ENCODE results near the gene ZNF335.

DNA sequence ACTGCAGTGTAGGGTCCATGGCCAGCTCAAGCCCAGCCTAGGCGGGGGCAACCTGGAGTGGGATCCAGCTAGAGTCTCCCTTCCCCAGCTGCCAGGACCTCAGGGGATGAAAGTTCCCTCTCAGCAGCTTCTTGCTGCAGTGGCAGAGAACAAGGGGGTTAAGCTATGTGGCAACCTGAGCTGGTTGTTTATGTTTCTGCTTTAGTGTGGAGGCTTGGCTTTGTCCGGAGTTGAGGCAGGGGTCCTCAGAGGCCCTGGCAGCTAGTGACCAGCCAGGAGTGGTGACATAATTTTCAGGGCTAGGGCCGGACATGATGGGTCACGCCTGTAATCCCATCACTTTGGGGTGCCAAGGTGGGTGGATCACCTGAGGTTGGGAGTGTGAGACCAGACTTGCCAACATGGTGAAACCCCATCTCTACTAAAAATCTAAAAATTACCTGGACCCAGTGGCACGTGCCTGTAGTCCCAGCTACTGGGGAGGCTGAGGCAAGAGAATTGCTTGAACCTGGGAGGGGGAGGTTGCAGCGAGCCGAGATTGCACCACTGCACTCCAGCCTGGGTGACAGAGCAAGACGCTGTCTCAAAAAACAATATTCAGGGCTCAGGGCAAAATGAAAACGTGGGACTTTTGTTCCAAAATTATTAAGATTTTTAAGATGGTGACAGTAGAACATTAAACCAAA is 46.0 kb downstream of the ZNF335 start:
- TF ChIP-seq, protein P1, sequence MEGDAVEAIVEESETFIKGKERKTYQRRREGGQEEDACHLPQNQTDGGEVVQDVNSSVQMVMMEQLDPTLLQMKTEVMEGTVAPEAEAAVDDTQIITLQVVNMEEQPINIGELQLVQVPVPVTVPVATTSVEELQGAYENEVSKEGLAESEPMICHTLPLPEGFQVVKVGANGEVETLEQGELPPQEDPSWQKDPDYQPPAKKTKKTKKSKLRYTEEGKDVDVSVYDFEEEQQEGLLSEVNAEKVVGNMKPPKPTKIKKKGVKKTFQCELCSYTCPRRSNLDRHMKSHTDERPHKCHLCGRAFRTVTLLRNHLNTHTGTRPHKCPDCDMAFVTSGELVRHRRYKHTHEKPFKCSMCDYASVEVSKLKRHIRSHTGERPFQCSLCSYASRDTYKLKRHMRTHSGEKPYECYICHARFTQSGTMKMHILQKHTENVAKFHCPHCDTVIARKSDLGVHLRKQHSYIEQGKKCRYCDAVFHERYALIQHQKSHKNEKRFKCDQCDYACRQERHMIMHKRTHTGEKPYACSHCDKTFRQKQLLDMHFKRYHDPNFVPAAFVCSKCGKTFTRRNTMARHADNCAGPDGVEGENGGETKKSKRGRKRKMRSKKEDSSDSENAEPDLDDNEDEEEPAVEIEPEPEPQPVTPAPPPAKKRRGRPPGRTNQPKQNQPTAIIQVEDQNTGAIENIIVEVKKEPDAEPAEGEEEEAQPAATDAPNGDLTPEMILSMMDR (IDR thresholded peaks at IDR 0.05) = no peak
- no peak for TF ChIP-seq POLR2A (IDR thresholded peaks at IDR 0.05)
